SIG-M5 (cell line): ENCODE data around the gene ATL3.
"Not testable (repeated sequence)": the region's sequence is repeated elsewhere in the genome, so short reads cannot be mapped to it uniquely, and the experiment has no call there.

Source experiments
- DNase-seq: peaks from one replicate; lab custom pipeline; 2025; lab: John Stamatoyannopoulos, UW

ATL3 gene

DNA sequence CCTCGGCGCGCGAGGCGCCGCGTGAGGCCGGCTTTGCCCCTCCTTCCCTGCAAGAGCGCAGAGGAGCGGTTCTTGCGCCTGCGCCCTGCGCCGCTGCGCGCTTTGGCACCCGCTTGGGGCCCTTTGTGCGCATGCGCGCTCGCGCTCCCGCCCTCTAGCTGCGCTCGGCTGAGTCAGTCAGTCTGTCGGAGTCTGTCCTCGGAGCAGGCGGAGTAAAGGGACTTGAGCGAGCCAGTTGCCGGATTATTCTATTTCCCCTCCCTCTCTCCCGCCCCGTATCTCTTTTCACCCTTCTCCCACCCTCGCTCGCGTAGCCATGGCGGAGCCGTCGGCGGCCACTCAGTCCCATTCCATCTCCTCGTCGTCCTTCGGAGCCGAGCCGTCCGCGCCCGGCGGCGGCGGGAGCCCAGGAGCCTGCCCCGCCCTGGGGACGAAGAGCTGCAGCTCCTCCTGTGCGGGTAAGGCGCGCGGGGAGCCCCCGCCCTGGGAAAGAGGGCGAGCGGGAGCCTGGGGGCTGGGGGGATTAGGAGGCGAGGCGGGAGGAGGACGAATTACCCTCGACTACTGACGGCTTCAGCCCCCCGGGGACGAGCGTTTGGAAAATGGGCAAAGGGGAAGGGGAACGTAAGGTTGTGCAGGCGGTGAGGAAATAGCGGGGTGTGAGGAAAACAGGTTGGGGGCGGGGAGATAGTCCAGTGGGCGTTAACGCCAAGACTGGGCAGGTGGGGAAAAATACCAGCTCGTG, 10.3 kb upstream of the ATL3 start, which contains the start of gene RTN3:
TSS of gene RTN3 (plus strand) at position 180 of the 745 bp plus-strand sequence. CDS start at position 317, 137 bp downstream.
- peak; percentile 77 for DNase-seq

DNA sequence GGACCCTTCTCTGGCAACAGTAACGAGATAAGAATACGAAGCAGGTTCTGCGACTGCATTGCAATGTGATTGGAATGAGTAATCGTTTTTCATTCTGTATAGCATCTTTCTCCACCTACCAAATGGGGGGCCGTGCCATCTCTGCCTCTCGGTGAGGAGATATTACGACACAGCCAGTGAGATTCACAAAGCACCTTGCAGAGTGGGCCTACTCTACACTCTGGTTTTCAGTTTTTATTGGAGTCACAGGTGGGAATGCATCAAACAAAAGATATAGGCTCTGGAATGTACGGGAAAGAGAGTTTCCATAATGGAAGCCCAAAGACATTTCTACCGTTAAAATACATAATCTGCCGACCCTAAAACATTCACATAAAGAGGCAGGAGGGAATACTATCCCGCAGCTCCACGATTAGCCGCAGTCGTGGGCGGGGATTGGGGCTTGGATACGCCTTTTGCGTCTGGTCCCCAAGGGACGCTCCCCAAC, 9.7 kb upstream of the ATL3 start:
- DNase-seq: no peak

DNA sequence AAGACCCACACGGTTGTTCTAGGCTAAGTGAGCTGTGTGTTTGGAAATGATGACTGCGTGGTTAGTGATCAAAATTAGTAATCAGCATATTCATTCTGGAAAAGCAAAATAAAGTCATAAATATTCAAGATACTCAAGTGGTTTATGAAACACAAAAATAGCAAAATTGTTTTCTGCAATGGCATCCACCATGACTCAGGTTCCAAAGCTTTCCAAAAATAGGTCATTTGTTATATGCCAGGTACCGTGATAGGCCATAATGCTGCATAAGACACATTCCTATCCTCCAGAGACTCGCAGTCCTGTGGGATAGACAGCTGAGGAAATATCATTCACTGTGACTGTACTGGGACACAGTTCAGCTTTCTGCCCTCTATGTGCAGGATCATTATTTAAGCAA, 2.4 kb upstream of the ATL3 start:
- DNase-seq: no peak

DNA sequence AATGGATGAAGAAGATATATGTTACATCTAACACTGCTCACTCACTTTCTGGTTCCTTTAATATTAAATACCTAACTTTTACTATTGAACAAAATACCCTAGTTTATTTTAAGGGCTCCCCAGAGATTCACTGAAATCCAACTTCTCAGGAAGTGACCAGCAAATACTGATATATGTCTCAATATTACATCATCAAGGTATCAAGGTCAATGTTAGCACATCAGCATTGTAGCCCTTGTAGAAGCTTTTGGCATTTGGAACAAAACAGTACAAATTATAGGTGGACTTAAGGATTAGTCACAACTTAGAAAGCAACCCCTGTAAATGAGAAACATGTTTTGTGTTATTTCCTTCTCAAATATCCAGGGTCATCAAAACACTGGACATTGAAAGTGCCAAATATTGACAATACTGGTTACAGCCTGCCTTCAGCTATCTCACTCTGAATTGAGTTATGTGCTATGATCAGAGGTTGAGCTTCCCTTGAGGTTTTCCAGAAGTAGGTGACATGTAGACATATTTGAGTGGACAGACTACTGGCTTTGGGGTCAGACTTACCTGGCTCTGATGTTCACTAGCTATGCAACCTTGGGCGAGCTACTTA, 1.9 kb upstream of the ATL3 start:
- no peak for DNase-seq

DNA sequence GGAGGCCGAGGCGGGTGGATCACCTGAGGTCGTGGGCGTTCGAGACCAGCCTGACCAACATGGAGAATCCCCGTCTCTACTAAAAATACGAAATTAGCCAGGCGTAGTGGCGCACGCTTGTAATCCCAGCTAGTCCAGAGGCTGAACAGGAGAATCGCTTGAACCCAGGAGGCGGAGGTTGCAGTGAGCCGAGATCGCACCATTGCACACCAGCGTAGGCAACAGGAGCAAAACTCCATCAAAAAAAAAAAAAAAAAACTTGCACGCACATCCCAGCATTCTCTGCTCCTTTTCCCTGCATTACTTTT, 934 bp upstream of the ATL3 start:
- no peak for DNase-seq

DNA sequence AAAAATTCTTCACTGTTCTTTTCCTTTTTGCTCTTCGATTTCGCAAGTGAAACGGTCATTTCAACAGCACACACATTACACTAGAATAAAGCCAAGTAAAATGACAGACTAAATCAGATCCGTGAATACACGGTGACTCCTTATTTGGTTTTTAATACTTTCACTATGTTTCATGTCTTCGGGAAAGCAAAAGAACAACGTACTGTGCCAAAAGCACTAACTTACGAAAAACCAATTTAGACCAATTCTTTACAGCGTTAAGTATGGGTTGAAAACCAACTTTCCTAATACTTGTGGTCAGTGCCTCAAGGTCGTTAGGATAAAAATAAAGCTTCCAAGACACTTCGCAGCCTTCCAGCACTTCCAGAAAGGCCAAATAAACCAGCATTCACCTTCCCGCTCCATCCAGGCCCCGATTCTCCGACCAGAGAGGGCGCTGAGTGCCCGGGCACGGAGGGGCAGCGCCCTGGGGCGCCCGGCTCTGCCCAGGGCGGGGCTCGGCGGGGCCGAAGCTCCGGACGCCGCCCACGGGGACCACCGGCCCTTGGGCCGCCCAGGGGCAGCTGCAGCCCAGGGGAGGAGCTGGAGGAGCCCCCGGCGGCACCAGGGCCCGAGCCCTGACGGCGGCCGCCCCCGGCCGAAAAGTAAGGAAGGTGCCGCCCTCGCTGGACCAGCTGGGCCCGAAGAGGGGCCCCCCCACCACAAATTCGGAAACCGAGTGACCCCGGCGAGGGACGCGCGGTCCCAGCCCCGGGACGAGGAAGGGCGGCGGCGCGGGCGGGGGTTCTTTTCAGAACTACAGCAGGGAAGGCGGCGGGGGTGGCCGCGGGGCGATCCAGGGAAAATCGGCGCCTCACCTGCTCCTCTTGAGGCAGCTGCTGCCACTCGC, 499 bp downstream of the ATL3 start:
- no peak for DNase-seq

DNA sequence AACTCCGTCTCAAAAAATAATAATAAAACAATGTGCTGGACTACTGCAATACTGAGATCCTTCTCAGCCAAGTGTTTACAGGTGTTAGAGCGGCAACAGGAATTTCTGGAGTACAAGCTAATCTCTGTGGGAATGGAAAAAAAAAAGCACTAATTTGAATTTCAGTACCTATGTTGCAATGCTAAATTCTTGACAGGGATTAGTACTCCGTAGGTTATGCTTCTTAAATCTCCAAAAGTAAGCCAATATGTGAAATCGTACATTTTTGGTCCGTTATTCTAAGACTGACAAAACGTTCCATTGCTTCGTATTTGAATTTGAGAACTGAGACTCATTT, 1.1 kb downstream of the ATL3 start:
- DNase-seq: peak; percentile 25

DNA sequence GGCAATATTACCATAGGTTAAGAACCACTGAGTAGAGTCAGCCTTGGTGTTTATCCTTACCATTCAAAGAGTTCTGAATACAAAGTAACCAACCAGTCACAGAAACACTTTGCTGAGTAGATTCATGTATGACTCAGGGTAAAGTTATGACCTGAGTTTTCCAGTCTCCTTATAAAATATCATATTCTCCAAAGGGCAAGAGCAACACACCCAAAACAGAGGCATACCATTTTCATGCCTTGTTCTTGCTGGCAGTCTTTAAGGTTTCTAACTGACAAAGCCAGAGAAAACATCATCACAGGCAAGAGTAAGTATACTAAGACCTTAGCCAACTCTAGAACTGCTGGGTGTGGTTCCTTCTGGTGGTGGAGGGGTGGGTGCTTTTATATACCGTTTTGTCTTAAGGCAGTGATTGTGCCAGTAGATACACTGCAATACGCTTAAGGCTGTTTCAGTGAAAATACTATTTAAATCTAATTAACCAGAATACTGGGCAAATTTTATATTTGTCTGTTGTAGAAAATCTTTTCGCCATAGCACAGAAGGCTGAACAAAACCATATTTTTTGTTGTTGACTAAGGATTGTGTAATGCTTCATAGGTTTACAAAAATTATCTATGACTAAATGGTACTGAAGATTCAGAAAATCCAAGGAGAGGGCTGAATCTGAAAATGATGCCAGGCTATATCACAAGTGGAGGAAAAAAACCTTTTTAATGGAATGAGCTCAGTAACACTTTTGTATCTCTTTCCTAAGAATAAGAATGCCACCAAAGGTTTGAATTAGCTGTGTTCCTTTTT, 3.0 kb downstream of the ATL3 start:
- DNase-seq: no peak

DNA sequence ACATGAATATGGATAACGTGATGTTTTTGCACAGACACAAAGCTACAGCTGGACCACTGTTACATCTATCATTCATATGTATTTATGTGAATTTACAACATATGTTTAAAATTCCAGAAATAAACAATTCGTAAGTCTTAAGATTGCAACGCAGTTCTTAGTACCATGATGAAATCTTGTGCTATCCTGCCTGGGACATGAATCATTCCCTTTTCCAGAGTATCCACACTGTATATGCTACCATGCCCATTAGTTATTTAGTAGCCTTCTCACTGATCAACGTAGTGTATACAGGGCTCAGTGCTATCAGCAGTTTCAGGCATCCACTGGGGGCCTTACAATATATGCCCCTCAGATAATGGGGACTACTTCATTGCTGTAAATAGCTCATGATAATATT, 4.3 kb downstream of the ATL3 start:
- no peak for DNase-seq

DNA sequence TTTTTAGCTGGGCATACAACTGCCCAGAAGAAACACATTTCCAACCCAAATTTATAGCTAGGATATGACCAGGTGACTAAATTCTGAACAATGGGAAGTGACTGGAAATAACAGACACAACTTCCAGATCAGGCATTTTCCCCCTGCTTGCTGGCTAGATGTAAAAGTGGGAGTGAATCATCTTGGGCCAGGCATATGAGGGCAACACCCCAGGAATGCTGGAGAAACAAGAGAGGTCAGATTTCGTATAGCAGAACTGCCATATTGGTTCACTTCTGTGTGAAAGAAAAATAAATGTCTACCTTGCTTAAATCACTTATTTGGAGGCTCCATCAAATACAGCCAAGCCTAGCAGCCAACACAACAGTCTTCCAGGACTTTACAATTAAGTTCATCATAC, 7.4 kb downstream of the ATL3 start:
- no peak for DNase-seq

DNA sequence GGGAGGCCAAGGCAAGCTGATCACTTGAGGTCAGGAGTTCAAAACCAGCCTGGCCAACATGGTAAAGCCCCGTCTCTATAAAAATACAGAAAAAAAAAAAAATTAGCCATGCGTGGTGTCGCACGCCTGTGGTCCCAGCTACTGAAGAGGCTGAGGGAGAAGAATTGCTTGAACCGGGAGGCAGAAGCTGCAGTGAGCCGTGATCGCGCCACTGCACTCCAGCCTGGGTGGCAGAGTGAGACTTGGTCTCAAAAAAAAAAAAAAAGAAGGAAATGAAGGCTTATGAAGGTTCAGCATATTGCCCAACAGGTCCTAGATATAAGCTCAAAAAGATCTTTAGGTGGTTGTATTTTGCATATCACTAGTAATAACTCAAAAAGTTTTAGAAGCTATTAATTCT, 10.2 kb downstream of the ATL3 start:
- no peak for DNase-seq

DNA sequence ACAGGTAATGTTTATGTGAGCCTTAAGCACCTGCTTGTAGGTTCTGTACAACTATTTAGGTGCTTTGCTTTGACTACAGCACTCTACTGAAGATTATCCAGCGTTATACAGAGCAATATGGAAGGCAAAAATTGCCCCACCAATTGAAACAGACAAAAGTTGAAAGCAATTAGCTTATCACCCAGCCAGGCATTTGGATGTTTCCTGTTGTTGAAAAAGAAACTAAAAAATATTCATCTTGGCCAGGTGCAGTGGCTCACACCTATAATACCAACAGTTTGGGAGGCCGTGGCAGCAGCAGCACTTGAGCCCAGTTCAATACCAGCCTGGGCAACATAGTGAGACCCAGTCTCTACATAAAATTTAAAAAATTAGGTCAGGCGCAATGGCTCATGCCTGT, 18.5 kb downstream of the ATL3 start:
- no peak for DNase-seq

DNA sequence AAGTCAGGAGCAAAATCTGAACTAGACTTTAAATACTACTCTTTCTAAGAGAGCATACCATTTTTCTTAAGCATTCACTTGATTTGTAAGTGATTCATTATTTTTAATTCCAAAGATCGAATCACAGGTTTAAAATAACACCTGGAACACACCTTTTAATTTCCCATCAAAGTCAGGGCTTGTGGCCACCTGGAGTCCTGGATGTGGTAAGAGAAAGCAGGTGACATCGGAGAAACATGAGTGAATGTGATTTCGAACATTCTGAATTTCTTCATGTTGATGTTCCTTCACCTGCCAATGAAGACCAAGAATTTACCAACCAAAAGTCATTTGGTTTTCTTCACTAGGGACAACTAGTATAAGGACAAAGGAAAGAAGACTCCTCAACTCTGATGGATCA, 28.0 kb downstream of the ATL3 start:
- DNase-seq: no peak

DNA sequence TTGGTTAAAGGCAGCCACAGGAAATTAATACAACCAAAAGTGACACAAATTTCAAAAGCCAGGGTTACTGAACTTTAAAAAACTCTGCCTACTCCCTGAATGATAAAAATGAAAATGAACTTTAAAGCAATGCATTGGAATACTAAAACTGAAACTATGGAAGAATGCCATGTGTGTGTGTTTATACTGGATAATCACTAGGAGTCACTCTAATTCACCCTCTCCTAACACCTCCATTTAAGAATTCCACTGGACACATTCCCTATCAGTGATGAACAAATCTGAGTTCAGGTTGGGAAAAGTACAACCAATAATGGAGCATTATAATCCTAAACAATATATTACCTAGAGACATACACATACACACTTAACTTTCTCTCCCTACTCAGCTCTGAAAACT, 29.4 kb downstream of the ATL3 start:
- DNase-seq: no peak

DNA sequence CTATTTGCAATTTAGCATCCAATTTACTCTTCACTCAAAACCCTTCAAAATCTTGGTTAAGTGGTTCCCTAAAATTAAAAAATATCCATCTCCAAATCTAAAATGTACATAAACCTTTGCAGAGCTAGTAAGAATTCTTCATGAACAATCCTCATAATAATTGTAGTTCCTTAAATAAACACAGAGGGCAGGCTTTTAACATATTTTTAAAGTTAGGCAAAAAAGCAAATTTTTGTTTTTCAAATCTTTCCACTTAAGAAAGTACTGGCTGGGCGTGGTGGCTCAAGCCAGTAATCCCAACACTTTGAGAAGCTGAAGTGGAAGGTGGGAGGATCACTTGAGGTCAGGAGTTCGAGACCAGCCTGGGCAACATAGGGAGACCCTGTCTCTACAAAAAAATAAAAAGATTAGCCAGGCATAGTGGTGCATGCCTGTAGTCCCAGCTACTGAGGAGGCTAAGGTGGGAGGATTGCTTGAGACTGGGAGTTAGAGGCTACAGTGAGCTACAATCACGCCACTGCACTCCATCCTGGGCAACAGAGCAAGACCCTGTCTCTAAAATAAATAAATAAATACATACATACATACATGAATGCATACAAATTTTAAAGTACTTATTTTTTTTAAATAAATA, 31.9 kb downstream of the ATL3 start:
- DNase-seq: no peak

DNA sequence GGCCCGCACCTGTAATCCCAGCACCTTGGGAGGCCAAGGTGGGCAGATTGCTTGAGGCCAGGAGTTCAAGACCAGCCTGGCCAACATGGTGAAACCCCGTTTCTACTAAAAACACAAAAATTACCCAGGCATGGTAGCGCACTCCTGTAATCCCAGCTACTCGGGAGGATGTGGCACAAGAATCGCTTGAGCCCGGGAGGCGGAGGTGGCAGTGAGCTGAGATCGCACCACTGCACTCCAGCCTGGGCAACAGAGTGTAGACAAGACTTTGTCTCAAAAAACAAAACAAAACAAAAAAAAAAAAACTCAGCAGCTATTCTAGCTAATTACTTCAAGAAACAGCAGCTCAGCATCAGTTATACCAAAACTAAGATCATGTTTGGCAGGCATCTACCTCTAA, 32.7 kb downstream of the ATL3 start:
- DNase-seq: not testable (repeated sequence)

DNA sequence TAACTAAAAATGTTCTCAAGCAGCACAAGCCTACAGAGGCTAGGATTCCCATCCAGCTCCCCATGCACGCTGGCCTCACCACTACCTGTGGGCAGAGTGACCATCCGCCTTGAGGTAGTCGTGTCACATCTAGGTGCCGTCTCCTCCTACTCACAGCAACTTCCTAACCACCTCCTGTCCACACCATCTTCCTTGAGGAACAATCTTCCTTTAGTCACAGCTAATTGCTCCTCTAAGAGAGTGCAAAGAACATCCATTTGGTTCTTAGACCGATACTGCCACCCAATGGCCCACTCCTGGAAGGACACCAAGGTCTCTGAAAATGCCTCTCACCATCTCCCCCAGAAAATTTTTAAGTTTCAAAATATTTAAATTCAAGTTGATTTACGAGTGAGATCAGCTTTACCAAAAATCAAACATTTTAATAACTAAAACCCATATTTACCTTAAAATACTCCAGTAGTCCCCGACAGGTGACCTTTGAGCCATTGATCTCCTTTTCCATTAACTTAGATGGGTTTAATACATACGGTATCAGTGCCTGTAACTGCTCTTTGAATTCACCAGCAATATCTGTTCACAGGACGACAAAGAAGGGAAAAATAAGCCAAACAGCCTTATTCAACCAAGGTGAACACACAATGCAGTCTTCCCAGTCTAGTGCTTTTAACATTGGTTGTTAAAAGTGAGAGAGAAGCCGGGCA, 35.3 kb downstream of the ATL3 start:
- DNase-seq: no peak

DNA sequence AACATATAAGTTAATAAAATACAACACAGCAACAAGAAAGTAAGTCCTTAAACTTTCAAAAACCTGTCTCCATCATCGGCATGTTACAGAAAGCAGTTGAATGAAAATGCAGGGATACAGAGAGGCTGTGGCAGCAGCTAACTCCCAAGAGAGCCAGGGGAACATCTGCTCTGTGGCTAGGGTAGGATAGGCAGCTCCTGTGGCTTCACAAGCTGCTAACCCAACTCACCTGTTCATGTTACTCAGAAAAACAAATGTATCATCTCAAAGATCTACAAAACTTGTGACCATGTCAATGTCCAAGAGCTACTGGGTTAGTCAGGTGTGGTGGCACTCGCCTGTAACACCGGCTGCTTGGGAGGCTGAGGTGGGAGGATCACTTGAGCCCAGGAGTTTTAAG, 41.8 kb downstream of the ATL3 start:
- no peak for DNase-seq

DNA sequence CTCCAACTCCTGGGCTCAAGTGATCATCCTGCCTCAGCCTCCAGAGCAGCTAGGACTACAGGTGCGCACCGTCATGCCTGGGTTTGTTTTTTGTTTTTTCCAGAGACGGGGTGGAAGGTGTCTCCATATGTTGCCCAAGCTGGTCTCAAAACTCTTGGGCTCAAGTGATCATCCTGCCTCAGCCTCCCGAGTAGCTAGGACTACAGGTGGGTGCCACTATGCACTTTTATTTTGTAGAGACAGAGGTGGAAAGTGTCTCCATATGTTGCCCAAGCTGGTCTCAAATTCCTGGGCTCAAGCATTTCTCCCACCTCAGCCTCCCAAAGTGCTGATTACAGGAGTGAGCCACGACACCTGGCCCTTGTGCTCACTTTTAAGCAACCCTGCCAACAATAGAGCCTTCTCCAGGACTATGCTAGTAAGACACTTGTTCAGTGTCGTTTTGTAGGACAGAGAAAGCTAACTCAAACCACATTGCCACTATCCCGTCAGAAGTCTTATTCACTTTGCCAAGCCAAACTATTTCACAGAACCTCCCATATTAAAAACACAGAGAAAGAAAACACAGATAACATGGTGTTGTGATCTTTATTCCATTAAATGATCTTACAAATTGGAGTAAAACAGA, 47.5 kb downstream of the ATL3 start:
- no peak for DNase-seq

DNA sequence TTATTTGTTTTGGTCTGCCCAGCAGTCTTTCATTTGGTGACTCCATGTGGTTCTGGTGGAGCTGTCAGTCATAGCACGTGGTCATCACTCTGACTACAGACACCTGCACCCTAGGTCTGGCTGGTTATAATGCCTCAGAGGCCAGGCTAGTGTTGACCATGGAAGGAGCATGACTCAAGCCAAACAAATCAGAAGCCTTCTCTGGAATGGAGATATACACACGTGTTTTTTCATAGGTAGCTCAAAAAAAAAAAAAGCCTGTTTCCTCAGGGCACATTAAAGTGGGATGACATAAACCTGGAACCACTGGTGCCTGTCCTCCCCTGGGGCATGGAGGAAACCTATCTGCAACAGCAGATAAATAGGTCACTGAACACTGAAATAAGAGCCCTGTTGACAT, 48.9 kb downstream of the ATL3 start:
- DNase-seq: no peak

DNA sequence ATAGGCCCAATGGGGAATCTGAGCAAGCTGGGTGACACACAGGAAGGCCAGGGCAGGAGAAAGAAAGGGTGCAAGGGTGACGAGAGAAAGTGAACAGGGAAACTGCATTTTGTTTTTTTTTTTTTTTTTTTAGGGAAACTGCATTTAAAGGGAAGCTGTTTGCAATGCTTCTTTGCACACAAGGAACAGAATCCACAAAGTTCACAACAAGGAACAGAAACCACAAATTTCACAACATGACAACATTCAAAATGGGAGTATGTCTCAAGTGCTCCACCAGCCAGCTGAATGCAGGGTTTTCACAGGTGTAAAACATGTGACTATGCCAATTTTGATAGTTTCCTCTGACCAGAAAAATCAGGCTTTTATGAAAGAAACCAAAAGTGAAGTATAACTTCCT, 50.1 kb downstream of the ATL3 start:
- peak; percentile 70 for DNase-seq
